H1 (cell line): Measurements from ENCODE around the gene LYPD3. TPM values are rescaled to one million over a fixed set of nuclear protein-coding genes. Genes with fewer than 3 reads are reported as not detected.

ENCODE experiments used
- CTCF ChIA-PET: fragments of 300-600 bp; sonication (Branson Sonifier 250); formaldehyde crosslinking; loops from one replicate; lab custom pipeline; 2021; ENCODE audit not compliant: partially characterized antibody; lab: Charles Lee
- POLR2A ChIA-PET: fragments of 300-600 bp; sonication (Branson Sonifier 250); formaldehyde crosslinking; loops from one replicate; lab custom pipeline; 2021; ENCODE audit warnings: inconsistent platforms; ENCODE audit not compliant: partially characterized antibody; lab: Charles Lee
- DNase-seq, 2 experiments: peaks; one replicate each; pipeline versions ENCODE4 v3.0.0 to v3.0.0-alpha.2; 2010 to 2022; ENCODE audit warnings: low spot score in 2 of 2, low read depth in 1 of 2, mixed read lengths in 1 of 2
- FAIRE-seq: peaks from 2 replicates; lab custom pipeline; 2011; peaks lifted over from hg19 to GRCh38; lab: Jason Lieb, UNC
- H2AFZ ChIP-seq: 2 replicates; pipeline ENCODE4 v1.8.1; 2012; ENCODE audit warnings: low read length, inconsistent platforms
- H2AK5ac ChIP-seq: 2 replicates; pipeline ENCODE4 v1.6.1; 2013; ENCODE audit warnings: low read depth, low read length
- H2BK120ac ChIP-seq: replicated peaks from 2 replicates; pipeline ENCODE3; 2013; ENCODE audit warnings: low read depth, low read length, inconsistent platforms
- H2BK12ac ChIP-seq: 2 replicates; pipeline ENCODE4 v1.6.1; 2013; ENCODE audit warnings: low read depth, low read length
- H2BK15ac ChIP-seq: 2 replicates; pipeline ENCODE4 v1.6.1; 2013; ENCODE audit warnings: low read length
- H2BK20ac ChIP-seq: 2 replicates; pipeline ENCODE4 v1.6.1; 2013; ENCODE audit warnings: low read length
- H2BK5ac ChIP-seq: 2 replicates; pipeline ENCODE4 v1.6.1; 2013; ENCODE audit warnings: low read depth, low read length
- H3K14ac ChIP-seq: 2 replicates; pipeline ENCODE4 v1.6.1; 2013; ENCODE audit warnings: inconsistent platforms; ENCODE audit not compliant: insufficient read length
- H3K18ac ChIP-seq: 2 replicates; pipeline ENCODE4 v1.6.1; 2013; ENCODE audit warnings: low read length; ENCODE audit errors: extremely low read depth
- H3K23ac ChIP-seq: 2 replicates; pipeline ENCODE4 v1.6.1; 2013; ENCODE audit warnings: inconsistent platforms; ENCODE audit not compliant: insufficient read length
- H3K23me2 ChIP-seq: 2 replicates; pipeline ENCODE4 v1.6.1; 2013; ENCODE audit warnings: low read depth, low read length
- H3K27ac ChIP-seq: 2 replicates; pipeline ENCODE4 v1.6.1; 2011; ENCODE audit warnings: low read depth, low read length, inconsistent platforms
- H3K27me3 ChIP-seq, 4 experiments: replicated peaks in 1 of 4; 1 replicate in 1 of 4; 2 replicates in 3 of 4; pipeline versions ENCODE4 v1.6.1 to v1.8.1; 2011 to 2013; ENCODE audit warnings: low read length in 3 of 4, mild to moderate bottlenecking in 3 of 4, inconsistent platforms in 2 of 4, mixed read lengths in 2 of 4, moderate library complexity in 1 of 4; ENCODE audit not compliant: control insufficient read depth in 3 of 4, insufficient read depth in 3 of 4; ENCODE audit errors: extremely low read depth in 1 of 4
- H3K36me3 ChIP-seq, 4 experiments: 2 replicates each; pipeline versions ENCODE4 v1.6.1 to v1.8.1; 2011 to 2013; ENCODE audit warnings: mild to moderate bottlenecking in 4 of 4, low read length in 3 of 4, moderate library complexity in 2 of 4, control low read depth in 1 of 4, inconsistent platforms in 1 of 4; ENCODE audit not compliant: insufficient read depth in 4 of 4, control insufficient read depth in 2 of 4
- H3K4ac ChIP-seq: replicated peaks from 2 replicates; pipeline ENCODE3; 2013; ENCODE audit warnings: low read length, low read depth, mixed read lengths, inconsistent platforms; ENCODE audit not compliant: insufficient read length
- H3K4me1 ChIP-seq, 4 experiments: replicated peaks in 1 of 4; 1 replicate in 1 of 4; 2 replicates in 3 of 4; pipeline versions ENCODE4 v1.6.1 to v1.8.1; 2011 to 2013; ENCODE audit warnings: low read length in 3 of 4, inconsistent platforms in 2 of 4, mixed read lengths in 1 of 4; ENCODE audit not compliant: insufficient read depth in 4 of 4, control insufficient read depth in 3 of 4
- H3K4me2 ChIP-seq, 2 experiments: 2 replicates each; pipeline versions ENCODE4 v1.6.1 to v1.8.1; 2011 to 2013; ENCODE audit warnings: low read depth in 2 of 2, low read length in 2 of 2, control low read depth in 1 of 2, inconsistent platforms in 1 of 2, mild to moderate bottlenecking in 1 of 2; ENCODE audit not compliant: insufficient read depth in 1 of 2
- H3K4me3 ChIP-seq, 4 experiments: fragments of 200-600, 300-600 bp in 1 of 4; sonication (generic), shearing (Covaris generic), sonication (Bioruptor Twin) in 1 of 4; 2 replicates each; pipeline versions ENCODE4 v1.5.1 to v1.8.1; 2011 to 2016; ENCODE audit warnings: low read length in 4 of 4, low read depth in 3 of 4, control low read depth in 2 of 4, inconsistent platforms in 2 of 4, mild to moderate bottlenecking in 2 of 4, mixed read lengths in 1 of 4, moderate library complexity in 1 of 4; ENCODE audit not compliant: insufficient read depth in 2 of 4; ENCODE audit errors: extremely low read depth in 1 of 4
- H3K56ac ChIP-seq: replicated peaks from 2 replicates; pipeline ENCODE3; 2013; ENCODE audit warnings: low read depth, mild to moderate bottlenecking, mixed read lengths, low read length, inconsistent platforms; ENCODE audit not compliant: insufficient read length
- H3K79me1 ChIP-seq: 2 replicates; pipeline ENCODE4 v1.6.1; 2013; ENCODE audit warnings: low read depth, low read length, control low read depth
- H3K79me2 ChIP-seq, 2 experiments: 2 replicates each; pipeline versions ENCODE4 v1.6.1 to v1.8.1; 2012 to 2013; ENCODE audit warnings: low read length in 2 of 2, mild to moderate bottlenecking in 2 of 2, inconsistent platforms in 1 of 2; ENCODE audit not compliant: insufficient read depth in 2 of 2, control insufficient read depth in 1 of 2
- H3K9ac ChIP-seq, 4 experiments: replicated peaks in 1 of 4; 1 replicate in 1 of 4; 2 replicates in 3 of 4; pipeline versions ENCODE4 v1.6.1 to v1.8.1; 2011 to 2013; ENCODE audit warnings: low read depth in 3 of 4, low read length in 3 of 4, control low read depth in 2 of 4, mild to moderate bottlenecking in 2 of 4, moderate library complexity in 2 of 4, inconsistent platforms in 1 of 4; ENCODE audit errors: extremely low read depth in 1 of 4
- H3K9me3 ChIP-seq, 2 experiments: 2 replicates each; pipeline versions ENCODE4 v1.6.1 to v1.8.1; 2012 to 2013; ENCODE audit warnings: mild to moderate bottlenecking in 2 of 2, moderate library complexity in 2 of 2, control low read depth in 1 of 2, inconsistent platforms in 1 of 2, low read depth in 1 of 2, low read length in 1 of 2, mixed read lengths in 1 of 2; ENCODE audit not compliant: insufficient read depth in 2 of 2
- H4K20me1 ChIP-seq, 2 experiments: replicated peaks in 1 of 2; 2 replicates each; pipeline versions ENCODE3 to v1.8.1; 2011 to 2013; ENCODE audit warnings: inconsistent platforms in 2 of 2, low read length in 2 of 2, mild to moderate bottlenecking in 1 of 2; ENCODE audit not compliant: insufficient read depth in 2 of 2, control insufficient read depth in 1 of 2
- H4K5ac ChIP-seq: 2 replicates; pipeline ENCODE4 v1.6.1; 2013; ENCODE audit warnings: low read length, low read depth, mixed read lengths, inconsistent platforms; ENCODE audit not compliant: insufficient read length
- H4K8ac ChIP-seq: 2 replicates; pipeline ENCODE4 v1.8.0; 2013; ENCODE audit warnings: mild to moderate bottlenecking, moderate library complexity, low read length, inconsistent platforms; ENCODE audit not compliant: insufficient read depth; ENCODE audit errors: extremely low read depth
- H4K91ac ChIP-seq: replicated peaks from 2 replicates; pipeline ENCODE3; 2013; ENCODE audit warnings: low read length, mixed read lengths, inconsistent platforms; ENCODE audit not compliant: insufficient read length
- BRCA1 ChIP-seq: IDR thresholded peaks from 2 replicates; pipeline ENCODE4 v1.6.1; 2012; ENCODE audit warnings: low read depth, low read length, improper control_type of control experiment
- CHD1 ChIP-seq: IDR thresholded peaks from 2 replicates; pipeline ENCODE4 v1.6.1; 2012; ENCODE audit warnings: low read depth, low read length, improper control_type of control experiment
- GABPA ChIP-seq: IDR thresholded peaks from 2 replicates; pipeline ENCODE4 v1.6.1; 2011; ENCODE audit warnings: mild to moderate bottlenecking, low read length, moderate library complexity, borderline replicate concordance; ENCODE audit not compliant: insufficient read depth
- HDAC2 ChIP-seq, 2 experiments: fragments of 300-600 bp in 1 of 2; sonication (generic) in 1 of 2; IDR thresholded peaks; 2 replicates each; pipeline ENCODE4 v1.6.1; 2011 to 2012; ENCODE audit warnings: low read depth in 2 of 2, low read length in 2 of 2, mild to moderate bottlenecking in 2 of 2, moderate library complexity in 2 of 2, borderline replicate concordance in 1 of 2, inconsistent platforms in 1 of 2
- HDAC6 ChIP-seq: IDR thresholded peaks from one replicate; pipeline ENCODE4 v1.7.1; 2012; ENCODE audit warnings: low read depth, mild to moderate bottlenecking, inconsistent platforms, low read length, moderate library complexity
- JUND ChIP-seq: IDR thresholded peaks from 2 replicates; pipeline ENCODE4 v1.6.1; 2011; ENCODE audit warnings: mild to moderate bottlenecking, improper control_type of control experiment, low read length
- POLR2AphosphoS5 ChIP-seq: IDR thresholded peaks from 2 replicates; pipeline ENCODE4 v1.6.1; 2011; ENCODE audit warnings: low read depth, low read length
- RFX5 ChIP-seq: IDR thresholded peaks from 2 replicates; pipeline ENCODE4 v1.6.1; 2011; ENCODE audit warnings: low read depth, low read length, improper control_type of control experiment, borderline replicate concordance
- SAP30 ChIP-seq: fragments of 300-600 bp; sonication (generic); IDR thresholded peaks from 2 replicates; pipeline ENCODE4 v1.7.1; 2012; ENCODE audit warnings: low read length, moderate library complexity, mild to moderate bottlenecking, inconsistent platforms; ENCODE audit not compliant: insufficient read depth, insufficient replicate concordance
- TAF7 ChIP-seq: optimal IDR thresholded peaks from 2 replicates; pipeline ENCODE3; 2011; ENCODE audit warnings: low read depth, mild to moderate bottlenecking, inconsistent platforms, low read length, moderate library complexity, borderline replicate concordance
- WGBS, 2 experiments: shearing (Covaris generic) in 1 of 2; methylation state at CpG; one replicate each; pipeline versions ENCODE4 v1.1.6 to v1.1.7; 2013 to 2015; ENCODE audit warnings: low lambda C conversion rate in 2 of 2, mixed read lengths in 2 of 2, inconsistent platforms in 1 of 2, low coverage in 1 of 2, missing lambda C conversion rate in 1 of 2; ENCODE audit not compliant: insufficient replicate concordance in 2 of 2, insufficient coverage in 1 of 2, insufficient read length in 1 of 2; ENCODE audit errors: extremely low coverage in 1 of 2, missing lambda C conversion rate in 1 of 2; 5-methylcytosine and 5-hydroxymethylcytosine counted together
- polyA plus RNA-seq, 7 experiments: library from polyadenylated mRNA; depleted of rRNA in 3 of 7; stranded (reverse) in 5 of 7; unstranded in 2 of 7; fragments of >200 nt in 5 of 7; fragments of 200-250 nt in 2 of 7; gene quantifications; 1 replicate in 5 of 7; 2 replicates in 1 of 7; 4 replicates in 1 of 7; pipeline versions ENCODE4 v1.2.1 to v1.2.3, GENCODE V29; 2011 to 2013; ENCODE audit warnings: missing spikeins in 2 of 7, mixed read lengths in 2 of 7
- total RNA-seq: library from RNA; stranded (reverse); fragmentation: NEBNext Ultra II Directional; extraction: Animal tissue kit (Norgen Biotek cat#: 25700); gene quantifications from 2 replicates; pipeline ENCODE4 v1.2.1, GENCODE V29; 2021
- TF ChIP-seq, protein P1 (sequence below): IDR thresholded peaks from 2 replicates; pipeline ENCODE4 v1.6.1; 2012; ENCODE audit warnings: inconsistent platforms
- TF ChIP-seq, protein P2 (sequence below): IDR thresholded peaks from 2 replicates; pipeline ENCODE4 v1.6.1; 2012; ENCODE audit warnings: inconsistent platforms

LYPD3 gene
- total and polyA plus RNA-seq, 2 of the 8 experiments (the other 6 are each of a cell fraction or from before 2014, with no cell fraction given), result 4.1 to 16.4 TPM

DNA sequence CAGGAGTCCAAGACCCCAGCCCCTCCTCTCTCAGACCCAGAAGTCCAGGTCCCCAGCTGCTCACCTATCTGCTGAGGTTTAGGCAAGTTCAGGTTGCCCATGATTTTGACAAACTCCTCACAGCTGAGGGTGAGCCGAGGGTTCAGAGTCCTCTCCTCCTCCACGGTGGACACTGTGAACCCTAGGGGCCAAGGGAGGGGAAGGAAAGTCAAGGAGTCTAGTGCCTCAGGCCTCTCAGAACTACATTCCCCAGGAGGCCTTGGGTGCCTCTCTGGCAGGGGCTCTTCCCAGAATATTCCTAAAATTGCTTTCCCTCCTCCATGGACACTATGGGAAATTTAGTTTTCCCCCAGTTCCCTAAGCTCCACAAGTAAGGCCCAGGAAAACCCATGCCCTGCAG is 42.5 kb upstream of the LYPD3 start:
- TF ChIP-seq TAF7, result no peak
- TF ChIP-seq, protein P1, sequence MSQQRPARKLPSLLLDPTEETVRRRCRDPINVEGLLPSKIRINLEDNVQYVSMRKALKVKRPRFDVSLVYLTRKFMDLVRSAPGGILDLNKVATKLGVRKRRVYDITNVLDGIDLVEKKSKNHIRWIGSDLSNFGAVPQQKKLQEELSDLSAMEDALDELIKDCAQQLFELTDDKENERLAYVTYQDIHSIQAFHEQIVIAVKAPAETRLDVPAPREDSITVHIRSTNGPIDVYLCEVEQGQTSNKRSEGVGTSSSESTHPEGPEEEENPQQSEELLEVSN, result no peak
- no peak for TF ChIP-seq CHD1
- TF ChIP-seq HDAC2 (IDR thresholded peaks at IDR 0.05; ENCODE audit: borderline replicate concordance in 1 of 2, low read depth in 2 of 2, low read length in 2 of 2), result no peak
- no peak for TF ChIP-seq BRCA1
- no peak for TF ChIP-seq POLR2AphosphoS5
- TF ChIP-seq RFX5, result no peak
- no peak for TF ChIP-seq JUND
- TF ChIP-seq, protein P2, sequence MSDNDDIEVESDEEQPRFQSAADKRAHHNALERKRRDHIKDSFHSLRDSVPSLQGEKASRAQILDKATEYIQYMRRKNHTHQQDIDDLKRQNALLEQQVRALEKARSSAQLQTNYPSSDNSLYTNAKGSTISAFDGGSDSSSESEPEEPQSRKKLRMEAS, result no peak
- TF ChIP-seq SAP30, result no peak
- no peak for TF ChIP-seq GABPA
- TF ChIP-seq HDAC6, result no peak
- H4K8ac ChIP-seq, result no peak overlapping the region
- no peaks in the 10 kb centered on the region for H3K79me2 ChIP-seq
- H3K4ac ChIP-seq, result no peak overlapping the region
- H4K20me1 ChIP-seq, result peaks cover 0 to 2% of the 10 kb centered on the region in 2 experiments
- H2BK15ac ChIP-seq, result no peak overlapping the region
- H3K27ac ChIP-seq, result no peak overlapping the region
- H2AK5ac ChIP-seq, result no peak overlapping the region
- no peak overlapping the region for H3K56ac ChIP-seq
- peaks cover 3 to 10% (median 10%) of the 10 kb centered on the region in 4 experiments for H3K27me3 ChIP-seq
- no peaks in the 10 kb centered on the region for H3K79me1 ChIP-seq
- no peaks in the 10 kb centered on the region for H3K9me3 ChIP-seq
- 100% methylated on average over 2 of the region's 2 CpGs; no CpG with 5 or more reads in 1 of the 2 experiments for WGBS, 2 experiments
- H3K23ac ChIP-seq, result no peak overlapping the region
- H3K36me3 ChIP-seq, result peaks cover 0 to 4% (median 1%) of the 10 kb centered on the region in 4 experiments; a peak in 1 of 8 replicates
- H2BK120ac ChIP-seq, result no peak overlapping the region
- no peak overlapping the region for H2AFZ ChIP-seq
- H2BK20ac ChIP-seq, result no peak overlapping the region
- DNase-seq (no peak), FAIRE-seq (no peak)
- H3K23me2 ChIP-seq, result peaks cover 13% of the 10 kb centered on the region; the same call in 1 of the 2 replicates
- no peak overlapping the region for H4K91ac ChIP-seq
- ChIA-PET POLR2A (no interaction called here), CTCF (interaction anchor here (0.9 to 4.4 kb wide), 3 partner anchors 10 to 59 kb away, joined by 3 to 25 read pairs (median 3); no protein-coding TSS in a partner anchor)
- H3K4me2 ChIP-seq, result no peak overlapping the region
- no peak overlapping the region for H3K14ac ChIP-seq
- no peak overlapping the region for H3K9ac ChIP-seq
- no peak overlapping the region for H2BK12ac ChIP-seq
- no peak overlapping the region for H2BK5ac ChIP-seq
- H4K5ac ChIP-seq, result no peak overlapping the region
- no peak overlapping the region for H3K18ac ChIP-seq
- no peak overlapping the region for H3K4me3 ChIP-seq
- H3K4me1 ChIP-seq, result peaks cover 0 to 4% (median 0%) of the 10 kb centered on the region in 4 experiments; a peak in 1 of 7 replicates
